ENCODE measurements around the gene PROM1.

PROM1 gene

DNA sequence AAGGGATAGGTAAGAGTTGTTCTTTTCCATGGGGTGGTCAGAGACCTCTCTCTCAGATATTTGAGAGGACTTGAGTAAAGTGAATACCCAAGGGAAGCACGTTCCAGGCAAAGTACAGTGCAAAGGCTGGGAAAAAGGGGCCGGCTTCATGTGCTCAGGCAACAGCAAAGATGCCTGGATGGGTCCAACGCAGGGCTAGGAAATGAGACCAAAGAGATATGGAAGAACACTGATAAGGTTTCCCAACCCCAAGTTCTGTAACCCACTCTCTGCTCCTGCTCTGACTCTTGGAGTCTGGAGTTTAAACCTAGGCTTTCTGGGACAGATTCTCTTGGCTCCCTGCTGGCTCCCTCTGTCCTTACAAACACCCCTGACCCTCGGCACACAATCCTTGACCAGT lies 36.2 kb upstream of the PROM1 start:
- H3K9me3 ChIP-seq (ENCODE audit: control insufficient read depth, low read length) = no peaks in the 10 kb centered on the region
- H3K4me3 ChIP-seq (ENCODE audit: low read length) = no peak overlapping the region
- H3K4me1 ChIP-seq (ENCODE audit: control insufficient read depth, insufficient read depth, low read length) = peaks cover 5% of the 10 kb centered on the region
- peaks cover 55% of the 10 kb centered on the region for H3K27me3 ChIP-seq (replicated peaks; ENCODE audit: control insufficient read depth, insufficient read depth, low read length)
- H3K36me3 ChIP-seq (ENCODE audit: control insufficient read depth, insufficient read depth, low read length, severe bottlenecking) = no peaks in the 10 kb centered on the region
- H3K9ac ChIP-seq (ENCODE audit: low read length) = no peak overlapping the region
- no peak for DNase-seq (ENCODE audit: low read depth)

DNA sequence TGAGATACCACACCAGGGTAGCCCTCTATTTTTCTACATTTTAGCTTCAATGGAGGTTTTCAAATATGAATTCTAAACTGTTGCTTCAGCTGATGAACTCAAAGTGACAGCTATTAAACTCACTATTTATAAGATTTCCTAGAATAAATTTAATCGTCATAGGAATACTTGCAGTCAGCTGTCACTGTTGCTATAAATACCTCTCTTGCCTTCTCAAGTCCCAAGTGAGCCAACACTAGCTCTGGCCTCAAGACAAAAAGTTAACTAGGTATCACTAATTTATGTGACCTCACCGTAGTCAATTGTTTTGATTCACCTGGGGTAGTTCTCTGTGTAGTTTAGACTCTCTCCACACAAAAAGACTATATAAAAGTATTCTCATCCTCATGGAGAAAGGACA lies 34.3 kb upstream of the PROM1 start:
- Histone ChIP-seq H3K4me3 (ENCODE audit: low read length) (no peak overlapping the region), H3K36me3 (ENCODE audit: control insufficient read depth, insufficient read depth, low read length, severe bottlenecking) (no peaks in the 10 kb centered on the region), H3K4me1 (ENCODE audit: control insufficient read depth, insufficient read depth, low read length) (peaks cover 5% of the 10 kb centered on the region), H3K9me3 (ENCODE audit: control insufficient read depth, low read length) (no peaks in the 10 kb centered on the region), H3K27me3 (replicated peaks; ENCODE audit: control insufficient read depth, insufficient read depth, low read length) (peaks cover 64% of the 10 kb centered on the region), H3K9ac (ENCODE audit: low read length) (no peak overlapping the region)
- DNase-seq (ENCODE audit: low read depth) = no peak

DNA sequence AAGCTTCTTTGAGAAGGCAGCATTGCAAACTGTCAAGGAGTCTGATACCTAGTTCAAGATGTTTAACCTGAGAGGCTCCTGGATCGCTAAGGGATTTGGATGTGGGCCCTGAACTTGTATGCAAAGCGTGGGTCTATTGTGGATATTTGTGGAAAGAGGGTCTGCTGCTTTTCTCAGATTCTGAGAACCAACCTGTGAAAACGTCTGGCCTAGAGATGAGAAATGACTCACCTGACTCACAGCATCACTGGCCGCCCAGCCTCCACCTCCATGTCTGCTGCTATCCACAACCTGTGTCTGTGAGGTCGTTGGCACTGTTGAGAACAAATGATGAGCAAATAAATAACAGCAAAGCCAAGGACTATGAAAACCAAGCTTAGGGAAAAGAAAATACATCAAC lies 33.3 kb upstream of the PROM1 start:
- Histone ChIP-seq H3K4me1 (ENCODE audit: control insufficient read depth, insufficient read depth, low read length) (no peaks in the 10 kb centered on the region), H3K36me3 (ENCODE audit: control insufficient read depth, insufficient read depth, low read length, severe bottlenecking) (no peaks in the 10 kb centered on the region), H3K4me3 (ENCODE audit: low read length) (no peak overlapping the region), H3K9me3 (ENCODE audit: control insufficient read depth, low read length) (no peaks in the 10 kb centered on the region), H3K27me3 (replicated peaks; ENCODE audit: control insufficient read depth, insufficient read depth, low read length) (peaks cover 67% of the 10 kb centered on the region), H3K9ac (ENCODE audit: low read length) (no peak overlapping the region)
- no peak for DNase-seq (ENCODE audit: low read depth)

DNA sequence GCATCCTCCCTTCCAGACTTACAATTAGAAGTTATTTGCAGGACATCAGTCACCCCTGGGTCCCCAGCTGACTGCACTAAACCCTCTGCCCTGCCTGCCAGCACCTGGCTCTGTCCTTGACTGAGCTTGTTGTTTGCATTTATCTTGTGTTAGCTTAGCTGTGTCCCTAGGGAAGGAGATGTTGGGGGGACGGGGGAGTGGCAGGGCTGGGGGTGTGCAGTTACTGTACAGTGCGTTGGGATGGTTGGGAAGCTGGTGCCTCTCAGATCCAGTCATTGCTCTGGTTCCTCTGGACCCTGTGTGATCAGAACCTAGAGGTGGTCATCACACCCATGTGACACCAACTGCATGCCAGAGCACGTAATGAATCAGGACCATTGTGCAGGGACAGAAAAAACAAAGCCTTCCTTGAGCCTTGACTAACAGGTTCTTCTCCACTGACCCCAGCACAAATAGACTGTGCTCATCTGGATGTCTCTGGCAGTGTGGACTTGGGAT lies 32.7 kb upstream of the PROM1 start:
- DNase-seq (ENCODE audit: low read depth) = no peak
- Histone ChIP-seq H3K9me3 (ENCODE audit: control insufficient read depth, low read length) (no peaks in the 10 kb centered on the region), H3K36me3 (ENCODE audit: control insufficient read depth, insufficient read depth, low read length, severe bottlenecking) (no peaks in the 10 kb centered on the region), H3K4me1 (ENCODE audit: control insufficient read depth, insufficient read depth, low read length) (no peaks in the 10 kb centered on the region), H3K4me3 (ENCODE audit: low read length) (no peak overlapping the region), H3K9ac (ENCODE audit: low read length) (no peak overlapping the region), H3K27me3 (replicated peaks; ENCODE audit: control insufficient read depth, insufficient read depth, low read length) (peaks cover 74% of the 10 kb centered on the region)

DNA sequence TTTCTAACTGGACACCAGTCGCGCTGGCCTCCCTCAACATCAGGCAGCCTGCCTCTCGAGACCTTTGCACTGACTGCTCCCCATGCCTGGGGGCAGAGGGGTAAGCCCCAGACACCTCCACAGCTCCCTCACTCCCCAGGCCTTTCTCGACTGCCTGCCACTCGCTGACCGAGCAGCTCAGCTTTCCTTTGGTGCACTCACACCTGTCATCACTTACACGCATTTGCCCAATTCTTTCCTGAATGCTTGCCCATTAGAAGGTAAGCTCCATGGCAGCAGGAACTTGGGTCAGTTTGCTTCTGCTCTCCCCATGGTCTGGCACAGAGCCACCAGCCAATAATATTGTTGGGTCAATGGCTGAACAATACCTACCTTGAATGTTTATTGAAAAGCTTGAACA lies 32.2 kb upstream of the PROM1 start:
- Histone ChIP-seq H3K36me3 (ENCODE audit: control insufficient read depth, insufficient read depth, low read length, severe bottlenecking) (no peaks in the 10 kb centered on the region), H3K9me3 (ENCODE audit: control insufficient read depth, low read length) (no peaks in the 10 kb centered on the region), H3K4me1 (ENCODE audit: control insufficient read depth, insufficient read depth, low read length) (no peaks in the 10 kb centered on the region), H3K4me3 (ENCODE audit: low read length) (no peak overlapping the region), H3K27me3 (replicated peaks; ENCODE audit: control insufficient read depth, insufficient read depth, low read length) (peaks cover 79% of the 10 kb centered on the region), H3K9ac (ENCODE audit: low read length) (no peak overlapping the region)
- DNase-seq (ENCODE audit: low read depth) = no peak

DNA sequence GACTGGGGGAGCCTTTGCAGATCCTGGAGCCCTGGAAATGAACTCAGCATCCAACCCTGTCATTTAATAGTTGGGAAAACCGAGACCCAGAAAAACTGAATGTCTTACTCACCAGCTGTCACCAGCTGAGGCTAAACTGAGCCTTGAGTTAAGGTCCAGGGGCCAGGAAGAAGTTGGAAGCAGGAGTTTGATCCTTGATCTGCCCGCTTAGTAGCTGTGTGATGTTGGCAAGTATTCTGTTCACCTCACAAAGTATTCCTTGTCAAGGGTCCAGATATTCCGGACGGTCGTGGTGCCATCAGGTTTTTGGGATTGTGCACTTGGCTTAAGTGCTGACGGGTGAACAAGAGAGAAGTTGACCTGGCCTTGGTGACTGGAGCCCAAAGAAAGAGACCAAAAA lies 30.7 kb upstream of the PROM1 start:
- no peak overlapping the region for H3K4me3 ChIP-seq (ENCODE audit: low read length)
- H3K36me3 ChIP-seq (ENCODE audit: control insufficient read depth, insufficient read depth, low read length, severe bottlenecking) = no peaks in the 10 kb centered on the region
- H3K9ac ChIP-seq (ENCODE audit: low read length) = no peak overlapping the region
- H3K27me3 ChIP-seq (replicated peaks; ENCODE audit: control insufficient read depth, insufficient read depth, low read length) = peaks cover 66% of the 10 kb centered on the region
- no peaks in the 10 kb centered on the region for H3K4me1 ChIP-seq (ENCODE audit: control insufficient read depth, insufficient read depth, low read length)
- H3K9me3 ChIP-seq (ENCODE audit: control insufficient read depth, low read length) = no peaks in the 10 kb centered on the region
- no peak for DNase-seq (ENCODE audit: low read depth)

DNA sequence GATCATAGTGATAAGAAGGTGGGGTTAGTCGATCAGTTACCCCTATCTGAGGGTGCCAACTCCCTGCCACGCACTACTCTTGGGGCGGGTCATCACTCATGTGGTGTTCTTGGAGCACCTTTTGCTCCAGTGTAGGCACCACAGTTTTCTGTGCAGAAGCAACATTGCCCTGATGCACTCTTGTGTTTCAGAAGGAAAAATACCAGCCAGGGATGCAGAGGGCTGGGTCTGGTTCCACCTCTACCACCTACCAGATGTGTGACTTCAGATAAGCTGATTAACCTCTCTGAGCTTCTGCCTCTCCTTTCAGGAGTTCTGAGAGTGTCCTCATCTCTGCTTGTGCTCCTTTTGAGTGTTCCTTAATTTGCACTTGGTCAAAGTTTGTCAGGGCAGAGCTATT lies 29.9 kb upstream of the PROM1 start:
- H3K9me3 ChIP-seq (ENCODE audit: control insufficient read depth, low read length) = no peaks in the 10 kb centered on the region
- no peak overlapping the region for H3K9ac ChIP-seq (ENCODE audit: low read length)
- no peaks in the 10 kb centered on the region for H3K4me1 ChIP-seq (ENCODE audit: control insufficient read depth, insufficient read depth, low read length)
- H3K36me3 ChIP-seq (ENCODE audit: control insufficient read depth, insufficient read depth, low read length, severe bottlenecking) = no peaks in the 10 kb centered on the region
- H3K4me3 ChIP-seq (ENCODE audit: low read length) = no peak overlapping the region
- DNase-seq (ENCODE audit: low read depth) = no peak
- H3K27me3 ChIP-seq (replicated peaks; ENCODE audit: control insufficient read depth, insufficient read depth, low read length) = peaks cover 59% of the 10 kb centered on the region

DNA sequence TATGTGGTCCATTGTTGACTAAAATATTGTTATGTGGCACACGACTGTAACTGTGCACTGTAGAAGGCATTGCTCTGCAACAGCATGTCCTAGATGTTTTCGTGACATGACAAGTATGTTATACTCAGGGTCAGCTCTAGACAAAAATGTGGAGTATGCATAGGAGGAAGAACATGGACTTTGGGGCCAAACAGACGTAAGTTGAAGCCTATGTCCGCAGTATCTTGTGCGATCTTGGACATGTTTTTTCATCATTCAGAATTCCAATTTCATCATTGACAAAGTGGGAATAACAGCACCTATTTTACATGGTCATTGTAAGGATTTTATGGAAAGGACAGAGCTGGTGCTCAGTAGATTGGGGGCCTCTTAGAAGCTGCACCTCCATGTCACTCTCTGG lies 27.7 kb upstream of the PROM1 start:
- DNase-seq (ENCODE audit: low read depth) = no peak
- H3K27me3 ChIP-seq (replicated peaks; ENCODE audit: control insufficient read depth, insufficient read depth, low read length) = peaks cover 47% of the 10 kb centered on the region
- H3K36me3 ChIP-seq (ENCODE audit: control insufficient read depth, insufficient read depth, low read length, severe bottlenecking) = no peaks in the 10 kb centered on the region
- no peaks in the 10 kb centered on the region for H3K9me3 ChIP-seq (ENCODE audit: control insufficient read depth, low read length)
- no peaks in the 10 kb centered on the region for H3K4me1 ChIP-seq (ENCODE audit: control insufficient read depth, insufficient read depth, low read length)
- no peak overlapping the region for H3K4me3 ChIP-seq (ENCODE audit: low read length)
- no peak overlapping the region for H3K9ac ChIP-seq (ENCODE audit: low read length)

DNA sequence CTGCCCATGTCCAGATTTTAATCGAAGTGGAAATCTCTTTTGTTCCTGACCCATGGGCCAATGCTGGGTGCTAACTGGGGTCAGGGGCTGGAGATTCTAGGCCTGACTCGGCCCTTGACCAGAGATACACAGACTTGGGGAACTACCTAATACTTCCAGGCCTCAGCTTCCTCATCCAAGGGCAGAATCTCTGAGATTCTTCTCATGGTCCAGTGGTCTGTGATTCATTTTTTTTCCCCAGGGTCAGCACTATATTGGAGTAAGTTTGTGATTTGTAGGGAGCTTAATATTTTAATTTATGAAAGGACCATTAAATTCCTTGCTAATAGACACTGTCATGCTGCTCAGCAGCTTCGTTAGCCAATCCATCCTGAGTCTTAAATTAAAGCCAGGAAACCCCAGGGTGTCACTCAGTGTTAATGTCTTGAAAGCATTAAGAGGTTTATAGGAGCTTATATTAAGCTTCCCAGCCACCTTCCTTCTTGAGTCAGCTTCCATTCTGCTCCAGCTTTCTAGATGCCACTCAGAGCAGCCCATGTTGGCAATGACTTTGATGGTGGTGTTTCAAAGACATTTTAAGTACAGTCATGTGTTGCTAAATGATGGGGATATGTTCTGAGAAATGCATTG lies 27.0 kb upstream of the PROM1 start:
- no peak for DNase-seq (ENCODE audit: low read depth)
- Histone ChIP-seq H3K27me3 (replicated peaks; ENCODE audit: control insufficient read depth, insufficient read depth, low read length) (peaks cover 53% of the 10 kb centered on the region), H3K9ac (ENCODE audit: low read length) (no peak overlapping the region), H3K4me1 (ENCODE audit: control insufficient read depth, insufficient read depth, low read length) (no peaks in the 10 kb centered on the region), H3K36me3 (ENCODE audit: control insufficient read depth, insufficient read depth, low read length, severe bottlenecking) (no peaks in the 10 kb centered on the region), H3K9me3 (ENCODE audit: control insufficient read depth, low read length) (no peaks in the 10 kb centered on the region), H3K4me3 (ENCODE audit: low read length) (no peak overlapping the region)

DNA sequence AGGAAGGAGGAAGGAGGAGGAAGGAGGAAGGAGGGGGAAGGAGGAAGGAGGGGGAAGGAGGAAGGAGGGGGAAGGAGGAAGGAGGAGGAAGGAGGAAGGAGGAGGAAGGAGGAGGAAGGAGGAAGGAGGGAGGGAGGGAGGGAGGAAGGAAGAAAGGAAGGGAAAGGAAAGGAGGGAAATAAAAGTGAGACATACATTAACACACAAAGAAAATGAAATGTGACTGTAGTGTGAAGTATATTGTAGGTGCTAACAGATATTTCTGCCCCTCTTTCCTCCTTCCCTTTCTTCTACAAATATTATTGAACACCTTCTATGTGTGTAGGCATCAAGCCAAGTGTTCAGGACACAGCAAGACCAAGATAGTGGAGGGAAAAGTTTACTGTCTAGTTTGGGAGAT lies 26.4 kb upstream of the PROM1 start:
- H3K9ac ChIP-seq (ENCODE audit: low read length) = no peak overlapping the region
- DNase-seq (ENCODE audit: low read depth) = no peak
- H3K9me3 ChIP-seq (ENCODE audit: control insufficient read depth, low read length) = no peaks in the 10 kb centered on the region
- H3K27me3 ChIP-seq (replicated peaks; ENCODE audit: control insufficient read depth, insufficient read depth, low read length) = peaks cover 55% of the 10 kb centered on the region
- H3K4me3 ChIP-seq (ENCODE audit: low read length) = no peak overlapping the region
- no peaks in the 10 kb centered on the region for H3K4me1 ChIP-seq (ENCODE audit: control insufficient read depth, insufficient read depth, low read length)
- H3K36me3 ChIP-seq (ENCODE audit: control insufficient read depth, insufficient read depth, low read length, severe bottlenecking) = no peaks in the 10 kb centered on the region

DNA sequence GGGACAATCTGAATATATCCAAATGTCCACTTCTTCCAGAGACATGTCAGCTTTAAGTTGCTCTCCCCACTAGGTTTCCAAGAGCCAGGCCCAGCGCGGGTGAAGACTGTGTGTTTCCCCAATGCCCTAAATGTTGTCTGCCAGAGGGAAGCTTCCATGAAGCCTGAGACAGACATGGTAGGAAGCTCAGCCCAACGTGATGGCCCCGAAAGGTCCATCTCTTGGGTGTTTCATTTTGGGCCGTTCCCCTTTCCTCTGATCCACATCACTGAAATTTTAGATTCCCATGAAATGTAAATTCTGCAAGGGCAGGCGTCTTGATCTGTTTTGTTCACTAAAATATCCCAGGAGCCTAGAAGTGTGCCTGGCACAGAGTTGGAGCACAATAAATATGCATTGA lies 25.4 kb upstream of the PROM1 start:
- Histone ChIP-seq H3K4me3 (ENCODE audit: low read length) (no peak overlapping the region), H3K9ac (ENCODE audit: low read length) (no peak overlapping the region), H3K36me3 (ENCODE audit: control insufficient read depth, insufficient read depth, low read length, severe bottlenecking) (no peaks in the 10 kb centered on the region), H3K4me1 (ENCODE audit: control insufficient read depth, insufficient read depth, low read length) (no peaks in the 10 kb centered on the region), H3K27me3 (replicated peaks; ENCODE audit: control insufficient read depth, insufficient read depth, low read length) (peaks cover 54% of the 10 kb centered on the region), H3K9me3 (ENCODE audit: control insufficient read depth, low read length) (no peaks in the 10 kb centered on the region)
- no peak for DNase-seq (ENCODE audit: low read depth)

DNA sequence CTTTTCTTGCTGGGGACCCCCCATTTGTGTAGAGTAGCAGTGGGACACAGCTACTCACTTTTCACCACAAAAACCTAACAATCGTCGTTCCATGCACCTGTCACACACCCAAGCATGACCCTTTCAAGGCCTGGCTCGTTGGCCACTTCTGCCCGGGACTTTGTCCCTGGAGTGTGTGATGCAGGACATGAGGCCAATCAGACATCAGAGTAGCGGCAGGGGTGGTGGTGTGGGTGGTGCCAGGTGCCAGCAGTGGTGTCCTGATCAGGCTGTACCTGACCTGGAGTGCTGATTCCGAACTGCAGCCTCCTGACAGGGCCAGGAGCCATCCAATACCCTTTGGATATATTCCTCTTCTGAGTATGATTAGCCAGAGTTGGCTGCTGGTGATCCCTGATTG lies 23.1 kb upstream of the PROM1 start:
- Histone ChIP-seq H3K9ac (ENCODE audit: low read length) (no peak overlapping the region), H3K27me3 (replicated peaks; ENCODE audit: control insufficient read depth, insufficient read depth, low read length) (peaks cover 57% of the 10 kb centered on the region), H3K9me3 (ENCODE audit: control insufficient read depth, low read length) (no peaks in the 10 kb centered on the region), H3K4me3 (ENCODE audit: low read length) (no peak overlapping the region), H3K36me3 (ENCODE audit: control insufficient read depth, insufficient read depth, low read length, severe bottlenecking) (no peaks in the 10 kb centered on the region), H3K4me1 (ENCODE audit: control insufficient read depth, insufficient read depth, low read length) (no peaks in the 10 kb centered on the region)
- DNase-seq (ENCODE audit: low read depth) = no peak

All from adipocyte (in vitro differentiated cells).